SU-DHL-6 (cell line): ENCODE measurements around the gene DNM2.

ENCODE experiments used
- CTCF ChIP-seq: fragments of 200-600 bp; sonication (generic); IDR thresholded peaks from one replicate; pipeline ENCODE4 v1.5.1; 2017; ENCODE audit warnings: antibody characterized with exemption, mild to moderate bottlenecking, low read length, moderate library complexity; ENCODE audit not compliant: insufficient read depth, poor library complexity, severe bottlenecking
- EZH2phosphoT487 ChIP-seq: fragments of 200-600 bp; sonication (generic), shearing (Covaris generic); conservative IDR thresholded peaks from 2 replicates; pipeline ENCODE4 v1.6.1; 2018; ENCODE audit warnings: mild to moderate bottlenecking, antibody characterized with exemption, low read length, moderate library complexity, mixed read lengths

GRCh38 chr19:10718205-10719196 lies 622 bp downstream of the DNM2 start:
- TF ChIP-seq CTCF: no peak
- no peak for TF ChIP-seq EZH2phosphoT487
